GM21447 (cell line): Measurements from ENCODE around the gene AANAT.
A peak's percentile ranks its signal among the peaks of the same experiment; 100 is the strongest.

ENCODE experiments used
- ATAC-seq: cut with Tn5 transposase; IDR thresholded peaks from one replicate; pipeline ENCODE4 v1.9.1; 2021; ENCODE audit not compliant: unreplicated experiment

The AANAT gene

GRCh38 chr17:76441686-76442340 lies 25.6 kb upstream of the AANAT start:
- no peak for ATAC-seq

DNA sequence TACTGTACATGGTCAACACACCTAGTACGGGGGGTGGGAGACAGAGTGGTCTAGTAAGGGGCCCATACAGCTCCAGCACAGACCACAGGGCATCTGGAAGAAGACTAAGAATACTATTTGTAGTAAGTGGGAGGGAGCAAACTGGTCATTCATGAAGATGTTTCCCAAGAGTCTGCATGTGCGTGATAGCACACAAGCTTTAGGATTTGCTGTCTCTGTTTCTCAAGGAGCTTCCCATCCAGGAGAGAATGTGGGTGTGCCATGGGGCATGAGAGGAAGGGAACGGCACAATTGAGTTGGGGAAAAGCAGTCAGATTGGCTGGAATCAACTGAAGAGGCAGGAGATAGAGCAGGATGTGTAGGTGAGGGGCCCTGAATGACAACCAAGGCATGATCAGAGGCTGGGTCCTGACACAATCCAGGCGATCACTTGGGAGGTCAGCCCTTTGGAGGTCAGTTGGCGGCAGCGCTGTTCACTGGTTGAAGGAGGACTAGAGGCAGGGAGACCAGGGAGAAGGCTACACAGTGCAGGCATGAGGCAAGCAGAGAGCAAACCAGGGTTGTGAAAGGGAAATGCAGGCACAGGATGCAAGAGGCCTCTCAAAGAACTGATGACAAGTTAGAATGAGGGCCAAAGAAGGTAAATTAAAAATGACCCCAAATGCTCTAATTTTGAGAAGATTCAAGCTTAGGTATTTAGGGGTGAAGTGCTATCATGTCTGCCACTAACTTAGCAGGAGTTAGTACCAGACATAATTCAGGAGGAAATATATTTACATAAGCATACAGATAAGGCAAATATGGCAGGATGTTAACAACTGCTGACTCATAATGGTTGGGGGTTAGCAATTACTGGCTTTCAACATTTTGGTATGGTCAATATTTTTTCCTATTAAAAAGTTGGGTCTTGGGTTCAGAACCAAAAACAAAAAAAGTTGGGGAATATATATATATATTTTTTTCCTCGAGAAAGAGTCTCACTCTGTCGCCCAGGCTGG lies 24.8 kb upstream of the AANAT start:
- ATAC-seq = no peak

DNA sequence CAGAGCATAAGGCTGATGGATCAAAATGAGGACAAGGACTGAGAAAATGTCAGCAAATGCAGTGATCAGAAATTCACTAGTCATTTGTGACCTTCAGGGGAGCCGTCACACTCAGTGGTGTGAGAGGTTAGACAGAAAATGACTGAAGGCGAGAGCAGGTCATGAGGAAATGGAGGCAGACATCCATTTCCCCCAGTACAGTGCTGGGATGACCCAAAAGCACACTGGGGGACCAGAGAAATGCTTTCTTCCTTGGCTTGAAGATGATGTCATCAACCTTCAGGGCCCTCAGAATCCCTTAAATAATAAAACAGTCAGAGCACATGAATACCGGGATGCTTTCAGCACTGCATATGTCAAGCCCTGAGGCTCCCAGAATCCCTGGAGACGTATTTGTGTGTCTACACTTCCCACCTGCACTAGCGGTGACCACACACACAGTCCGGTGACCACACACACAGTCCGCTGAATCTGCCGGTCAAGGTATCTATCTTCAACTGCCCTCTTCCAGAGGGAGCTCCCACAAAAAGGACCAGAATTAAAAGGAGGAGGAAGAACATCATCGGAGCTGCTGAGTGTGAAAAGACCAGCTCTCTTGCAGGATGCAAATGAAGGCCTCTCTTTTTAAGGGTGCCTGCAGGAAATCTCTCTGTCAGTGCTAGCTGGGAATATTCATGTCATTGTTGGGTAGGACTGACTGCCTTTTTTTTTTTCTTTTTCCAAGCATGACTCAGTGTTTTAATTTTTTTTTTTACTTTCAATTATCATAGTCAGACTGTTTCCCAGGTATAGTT lies 22.7 kb upstream of the AANAT start:
- ATAC-seq = no peak

DNA sequence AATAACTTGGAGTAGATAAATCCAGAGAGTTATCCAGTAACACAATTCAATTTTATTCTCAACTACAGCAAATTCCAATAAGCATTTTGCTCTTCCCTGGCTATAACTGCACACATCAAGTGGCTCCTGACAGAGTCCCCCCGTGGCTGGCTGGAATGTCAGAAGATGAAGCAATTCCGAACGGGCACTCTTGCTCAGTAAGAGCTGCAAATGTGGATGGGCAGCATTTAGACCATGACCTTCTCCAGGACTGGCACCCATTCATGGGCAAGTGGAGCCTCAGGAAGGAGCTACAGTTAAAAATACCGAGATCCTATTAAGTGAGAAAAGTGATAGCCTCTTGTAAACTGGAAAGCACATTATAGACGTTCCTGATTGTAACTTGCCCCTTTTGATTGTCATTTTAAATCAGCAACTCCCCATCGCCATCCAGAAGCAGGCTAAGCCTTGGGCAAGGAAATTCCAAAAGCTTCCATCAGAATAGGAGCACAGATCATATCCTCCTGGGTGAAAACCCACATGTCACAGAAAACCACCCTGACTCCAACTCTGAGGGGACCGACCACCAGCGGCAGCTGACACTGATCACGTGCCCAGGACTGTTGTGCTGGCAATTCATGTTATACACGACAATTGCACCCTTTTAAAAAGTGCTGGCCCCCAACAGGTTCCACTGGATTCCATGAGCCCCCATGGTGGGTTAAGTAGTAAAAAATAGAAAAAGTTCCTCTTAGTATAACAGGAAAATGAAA lies 21.5 kb upstream of the AANAT start:
- no peak for ATAC-seq

- ATAC-seq = no peak
These were observed 20.8 kb upstream of the AANAT start for GRCh38 chr17:76446449-76447231.

DNA sequence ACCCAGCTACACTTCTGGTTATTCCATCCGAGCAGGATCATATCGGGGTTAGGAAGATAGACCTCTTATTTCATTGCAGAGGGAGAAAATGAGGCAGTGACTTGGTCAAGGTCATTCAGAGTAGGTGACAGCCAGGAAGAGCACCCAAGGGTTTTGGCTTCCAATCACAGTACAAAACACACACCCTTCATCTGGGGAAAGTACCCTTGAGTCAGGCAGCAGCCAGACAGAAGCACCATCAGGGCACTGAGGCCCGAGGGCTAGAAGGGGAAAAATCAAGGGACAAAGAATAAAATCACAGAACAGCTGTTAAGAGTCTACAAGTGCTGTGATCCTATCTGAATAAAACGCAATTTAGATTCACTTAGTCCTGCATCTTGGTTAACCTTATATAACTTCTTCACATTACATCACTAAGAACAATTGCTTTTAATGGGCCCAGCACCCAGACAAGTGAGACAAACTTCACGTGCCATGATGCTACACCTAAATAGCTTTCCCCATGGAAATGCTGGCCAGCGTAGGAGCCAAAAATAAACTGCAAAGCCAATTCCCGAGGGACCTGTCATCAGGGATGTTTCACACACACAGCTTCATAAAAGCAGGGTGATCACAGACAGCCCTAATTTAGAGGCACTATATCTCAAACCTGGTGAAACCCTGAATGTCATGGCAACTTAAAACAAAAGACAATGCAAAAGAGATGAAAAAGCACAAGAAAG lies 19.3 kb upstream of the AANAT start:
- no peak for ATAC-seq

DNA sequence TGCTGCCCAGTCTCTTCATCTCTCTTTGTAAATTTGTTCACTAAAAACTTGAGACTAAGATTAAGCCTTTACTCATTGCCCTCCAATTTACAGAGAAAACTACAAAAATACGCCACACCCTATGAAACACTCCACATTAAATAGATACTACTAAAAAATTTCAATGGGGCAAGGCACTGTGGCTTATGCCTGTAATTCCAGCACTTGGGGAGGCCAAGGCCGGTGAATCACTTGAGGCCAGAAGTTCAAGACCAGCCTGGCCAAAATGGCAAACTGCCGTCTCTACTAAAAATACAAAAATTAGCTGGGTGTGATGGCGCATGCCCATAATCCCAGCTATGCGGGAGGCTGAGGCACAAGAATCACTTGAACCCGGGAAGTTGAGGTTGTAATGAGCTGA lies 18.3 kb upstream of the AANAT start:
- ATAC-seq = no peak

GRCh38 chr17:76451506-76451905 lies 15.9 kb upstream of the AANAT start:
- ATAC-seq = no peak

DNA sequence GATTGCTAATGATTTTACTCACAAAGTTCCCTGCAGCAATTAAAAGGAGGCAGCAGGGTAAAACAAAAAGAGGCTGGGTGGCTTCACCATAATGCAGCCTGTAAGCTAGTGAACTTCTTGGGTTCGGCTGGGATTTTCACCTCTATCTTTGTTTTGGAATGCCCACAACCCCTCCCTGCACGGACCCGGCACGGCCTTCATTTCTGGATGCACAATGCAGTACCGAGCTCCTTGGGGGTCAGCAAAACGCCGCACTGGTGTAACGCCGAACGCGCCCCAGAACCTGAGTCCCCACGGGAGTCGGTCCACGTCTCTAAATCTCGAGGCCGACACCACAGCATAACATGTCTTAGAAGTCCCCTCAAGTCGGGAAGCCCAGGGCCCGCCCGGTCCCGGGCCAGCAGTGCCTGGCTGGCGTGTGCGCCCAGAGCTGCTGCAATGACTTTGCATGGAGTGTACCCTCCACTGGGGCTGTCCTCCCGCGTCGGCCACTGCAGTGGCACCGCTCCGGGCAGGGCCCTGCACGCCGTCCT lies 15.2 kb upstream of the AANAT start:
- peak; percentile 33 for ATAC-seq

- peak; percentile 78 for ATAC-seq
These were observed 14.6 kb upstream of the AANAT start, which contains the start of gene UBE2O for GRCh38 chr17:76452660-76453430. Gene UBE2O (minus strand): TSS chr17:76453152. CDS start chr17:76453141, 11 bp downstream.

GRCh38 chr17:76453431-76453743 lies 14.0 kb upstream of the AANAT start:
- ATAC-seq = no peak

- ATAC-seq = no peak
These were observed 8.6 kb upstream of the AANAT start for GRCh38 chr17:76458580-76459490.

GRCh38 chr17:76459674-76460073 lies 7.7 kb upstream of the AANAT start:
- no peak for ATAC-seq

DNA sequence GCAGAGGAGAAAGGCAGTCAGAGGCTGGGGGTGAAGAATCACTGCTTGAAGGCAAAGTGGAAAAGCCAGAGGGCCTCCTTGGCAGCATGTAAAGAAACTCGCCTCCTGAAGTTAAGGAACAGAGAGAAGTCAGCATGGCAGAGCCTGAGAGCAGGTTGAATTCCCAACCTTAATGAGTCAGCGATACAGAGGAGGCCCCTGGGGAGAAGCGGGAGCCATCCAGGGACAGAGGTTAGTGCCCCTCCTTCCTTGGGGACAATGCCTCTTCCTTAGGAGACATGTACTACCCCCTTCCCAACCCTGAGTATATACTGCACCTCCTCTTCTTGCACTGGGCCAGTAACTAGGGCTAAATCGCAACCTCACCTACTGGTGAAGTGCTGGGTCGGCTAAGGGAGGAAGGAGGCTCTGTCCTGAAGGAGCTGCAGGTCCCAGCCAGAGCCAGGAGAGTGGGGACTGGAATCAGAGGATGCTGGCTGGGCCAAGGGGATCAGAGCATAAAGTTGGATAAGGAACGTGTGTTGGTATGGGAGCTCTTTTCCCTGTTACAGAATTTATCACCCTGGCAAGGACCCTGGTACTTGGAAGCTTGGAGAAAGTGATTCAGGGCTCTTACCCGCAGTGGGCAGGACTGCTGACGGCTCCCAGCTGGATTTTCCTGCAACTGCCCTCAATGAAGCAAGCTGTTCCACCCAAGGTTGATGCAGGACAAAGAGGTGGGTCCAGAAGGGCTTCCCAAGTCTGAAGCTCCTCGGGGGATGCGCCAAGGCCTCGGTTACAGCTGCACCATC lies 5.4 kb upstream of the AANAT start:
- ATAC-seq = no peak

DNA sequence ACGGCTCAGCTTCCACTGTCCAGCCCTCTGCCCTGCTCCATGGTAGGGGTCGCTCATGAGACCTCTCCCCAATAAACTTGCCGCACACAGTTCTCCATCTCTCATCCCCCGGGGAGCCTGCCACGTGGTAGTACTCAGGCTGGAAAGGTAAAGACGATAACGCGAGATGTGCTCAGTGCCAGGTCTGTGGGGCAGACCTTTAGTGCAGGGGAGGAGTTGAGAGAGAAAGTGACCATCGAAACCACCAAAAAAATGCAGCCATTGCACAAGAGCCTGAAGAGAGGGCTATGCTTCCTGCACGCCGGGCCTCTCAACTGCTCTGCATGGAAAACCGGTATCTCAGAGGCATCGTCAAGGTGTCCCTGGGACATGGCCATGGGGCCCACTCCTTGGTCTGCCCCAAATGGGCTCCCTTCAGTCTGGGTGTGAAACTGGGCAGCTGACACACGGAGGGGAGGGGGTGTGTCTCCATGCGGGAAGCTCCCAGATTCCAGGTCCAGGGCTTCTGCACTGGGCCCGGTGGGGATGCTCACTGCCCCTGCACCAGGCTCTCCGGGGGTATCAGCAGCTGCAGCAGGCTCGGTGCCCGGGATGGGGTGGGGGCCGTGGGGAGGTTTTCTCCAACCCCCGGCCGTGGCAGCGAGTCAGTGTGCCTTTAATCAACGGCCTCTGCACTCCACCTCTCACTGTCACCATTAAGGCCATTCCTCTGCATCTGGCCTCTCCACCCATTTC lies 4.7 kb upstream of the AANAT start:
- ATAC-seq = no peak

DNA sequence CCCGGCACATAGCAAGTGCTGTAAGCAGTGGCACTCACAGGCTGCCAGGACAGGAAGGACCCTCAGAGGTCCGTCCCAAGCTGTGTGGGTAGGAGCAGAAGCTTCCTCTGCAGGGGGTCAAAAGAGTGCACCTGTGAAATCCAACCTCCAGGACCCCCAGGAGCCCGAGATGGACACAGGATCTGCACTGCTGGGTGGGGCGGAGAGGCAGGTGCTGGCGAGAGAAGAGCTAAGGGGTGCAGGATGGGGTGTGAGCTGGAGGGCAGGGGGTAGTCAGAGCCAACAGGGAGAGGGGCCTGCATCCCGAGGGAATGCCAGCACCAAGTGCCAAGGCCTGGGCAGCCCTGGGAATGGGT lies 650 bp upstream of the AANAT start:
- ATAC-seq = no peak
